Measurements from ENCODE around the gene USP5.
A peak's percentile ranks its signal among the peaks of the same experiment; 100 is the strongest.
"Not testable (repeated sequence)": the region's sequence is repeated elsewhere in the genome, so short reads cannot be mapped to it uniquely, and the experiment has no call there.

USP5 gene

DNA sequence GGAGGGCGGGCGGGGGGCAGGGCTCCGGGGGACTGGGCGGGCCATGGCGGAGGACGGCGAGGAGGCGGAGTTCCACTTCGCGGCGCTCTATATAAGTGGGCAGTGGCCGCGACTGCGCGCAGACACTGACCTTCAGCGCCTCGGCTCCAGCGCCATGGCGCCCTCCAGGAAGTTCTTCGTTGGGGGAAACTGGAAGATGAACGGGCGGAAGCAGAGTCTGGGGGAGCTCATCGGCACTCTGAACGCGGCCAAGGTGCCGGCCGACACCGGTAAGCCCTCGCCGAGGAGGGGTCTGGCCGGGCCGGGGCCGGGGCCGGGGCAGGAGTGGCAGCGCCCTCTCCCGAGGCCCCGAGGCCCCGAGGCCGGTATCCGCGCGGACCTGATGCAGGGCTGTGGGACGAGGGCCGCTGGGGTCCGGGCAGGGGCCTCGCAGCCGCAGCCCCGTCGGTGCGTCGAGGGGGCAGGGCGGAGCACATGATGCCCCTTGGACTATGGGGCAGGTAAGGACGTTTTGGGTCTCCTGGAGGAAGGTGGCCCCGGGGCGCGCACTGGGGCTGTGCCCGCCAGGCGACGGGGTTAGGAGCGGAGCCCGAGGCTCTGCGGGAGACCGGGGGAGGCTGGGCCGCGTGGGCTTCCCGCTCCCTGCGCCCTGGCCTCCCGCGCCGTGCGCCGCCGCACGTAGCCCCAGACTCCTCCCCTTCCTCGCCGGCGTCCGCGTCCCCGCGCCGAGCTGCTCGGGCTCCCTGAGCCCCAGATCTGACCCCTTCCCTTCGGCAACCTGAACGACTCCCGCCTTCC is 15.7 kb downstream of the USP5 start, which contains the start of gene TPI1:
Gene TPI1 (plus strand): TSS at position 119 of the 798 bp plus-strand sequence. CDS start 36 bp downstream, at position 155.
- peak; percentile 74 for DNase-seq

DNA sequence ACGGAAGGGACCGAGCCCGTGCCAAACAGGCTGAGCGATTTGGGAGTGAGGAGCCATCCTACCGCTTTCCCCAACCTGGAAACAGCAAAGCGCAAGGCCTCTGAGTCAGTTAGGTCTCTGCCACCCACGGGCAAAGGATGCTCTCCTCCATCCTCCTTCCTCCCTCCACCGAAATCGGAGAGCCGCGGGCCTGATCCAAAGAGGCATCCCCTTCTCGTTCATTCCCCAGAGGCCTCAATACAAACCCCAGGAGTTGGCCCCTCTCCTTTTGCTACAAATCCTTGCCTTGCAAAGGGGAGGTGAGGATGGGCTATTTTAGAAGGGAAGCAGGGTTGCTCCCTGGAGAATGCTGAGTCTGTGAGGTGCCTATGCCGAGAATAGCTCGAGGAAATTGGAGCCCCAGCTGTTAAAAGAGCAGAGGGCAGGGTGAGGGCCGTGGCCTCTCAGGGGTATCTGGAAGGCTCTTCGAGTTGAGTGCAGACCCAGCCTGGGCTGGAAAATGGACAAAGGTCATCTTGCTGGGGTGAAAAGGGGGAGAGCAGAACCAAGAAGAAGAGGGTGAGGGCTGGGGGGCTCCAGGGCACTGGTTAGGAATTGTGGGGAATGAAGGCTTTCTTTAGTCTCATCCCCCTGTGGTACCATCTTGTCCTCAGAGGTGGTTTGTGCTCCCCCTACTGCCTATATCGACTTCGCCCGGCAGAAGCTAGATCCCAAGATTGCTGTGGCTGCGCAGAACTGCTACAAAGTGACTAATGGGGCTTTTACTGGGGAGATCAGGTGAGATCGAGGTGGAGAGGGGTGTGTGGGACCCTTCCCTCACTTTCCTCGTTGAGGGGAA is 16.5 kb downstream of the USP5 start:
- no peak for DNase-seq

DNA sequence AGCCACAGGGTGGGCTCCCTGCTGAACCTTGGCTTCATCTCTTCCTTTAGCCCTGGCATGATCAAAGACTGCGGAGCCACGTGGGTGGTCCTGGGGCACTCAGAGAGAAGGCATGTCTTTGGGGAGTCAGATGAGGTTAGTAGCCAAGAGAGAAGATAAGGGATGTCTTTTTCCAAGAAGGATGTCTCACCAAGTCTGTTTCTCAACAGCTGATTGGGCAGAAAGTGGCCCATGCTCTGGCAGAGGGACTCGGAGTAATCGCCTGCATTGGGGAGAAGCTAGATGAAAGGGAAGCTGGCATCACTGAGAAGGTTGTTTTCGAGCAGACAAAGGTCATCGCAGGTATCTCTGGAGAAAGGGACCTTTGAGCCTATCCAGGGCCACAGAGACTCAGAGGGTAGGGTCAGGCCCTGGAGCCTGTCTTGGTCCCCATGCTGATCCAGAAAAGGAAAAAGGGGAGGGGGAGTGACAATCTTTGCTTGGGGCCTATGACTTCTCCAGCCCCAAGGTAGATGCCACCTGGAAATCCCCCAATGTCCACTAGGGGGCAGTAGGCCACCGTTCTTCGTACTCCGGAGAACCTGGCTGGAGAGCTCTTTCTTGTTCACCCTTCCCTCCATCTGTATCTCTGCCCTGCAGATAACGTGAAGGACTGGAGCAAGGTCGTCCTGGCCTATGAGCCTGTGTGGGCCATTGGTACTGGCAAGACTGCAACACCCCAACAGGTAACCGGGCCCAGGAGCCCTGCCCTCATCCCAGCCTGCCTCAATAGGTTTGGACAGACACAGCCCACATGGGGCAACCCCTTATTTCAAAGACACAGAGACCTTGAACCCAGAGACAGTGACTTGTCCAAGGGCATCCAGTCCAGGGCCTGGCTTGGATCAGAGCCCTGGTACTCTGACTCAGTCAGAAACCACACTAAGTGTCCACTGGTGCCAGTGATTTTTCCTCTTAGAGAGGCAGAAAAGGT is 17.4 kb downstream of the USP5 start:
- DNase-seq, result peak; percentile 84

DNA sequence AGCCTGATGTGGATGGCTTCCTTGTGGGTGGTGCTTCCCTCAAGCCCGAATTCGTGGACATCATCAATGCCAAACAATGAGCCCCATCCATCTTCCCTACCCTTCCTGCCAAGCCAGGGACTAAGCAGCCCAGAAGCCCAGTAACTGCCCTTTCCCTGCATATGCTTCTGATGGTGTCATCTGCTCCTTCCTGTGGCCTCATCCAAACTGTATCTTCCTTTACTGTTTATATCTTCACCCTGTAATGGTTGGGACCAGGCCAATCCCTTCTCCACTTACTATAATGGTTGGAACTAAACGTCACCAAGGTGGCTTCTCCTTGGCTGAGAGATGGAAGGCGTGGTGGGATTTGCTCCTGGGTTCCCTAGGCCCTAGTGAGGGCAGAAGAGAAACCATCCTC is 18.4 kb downstream of the USP5 start:
- DNase-seq, result not testable (repeated sequence)

DNA sequence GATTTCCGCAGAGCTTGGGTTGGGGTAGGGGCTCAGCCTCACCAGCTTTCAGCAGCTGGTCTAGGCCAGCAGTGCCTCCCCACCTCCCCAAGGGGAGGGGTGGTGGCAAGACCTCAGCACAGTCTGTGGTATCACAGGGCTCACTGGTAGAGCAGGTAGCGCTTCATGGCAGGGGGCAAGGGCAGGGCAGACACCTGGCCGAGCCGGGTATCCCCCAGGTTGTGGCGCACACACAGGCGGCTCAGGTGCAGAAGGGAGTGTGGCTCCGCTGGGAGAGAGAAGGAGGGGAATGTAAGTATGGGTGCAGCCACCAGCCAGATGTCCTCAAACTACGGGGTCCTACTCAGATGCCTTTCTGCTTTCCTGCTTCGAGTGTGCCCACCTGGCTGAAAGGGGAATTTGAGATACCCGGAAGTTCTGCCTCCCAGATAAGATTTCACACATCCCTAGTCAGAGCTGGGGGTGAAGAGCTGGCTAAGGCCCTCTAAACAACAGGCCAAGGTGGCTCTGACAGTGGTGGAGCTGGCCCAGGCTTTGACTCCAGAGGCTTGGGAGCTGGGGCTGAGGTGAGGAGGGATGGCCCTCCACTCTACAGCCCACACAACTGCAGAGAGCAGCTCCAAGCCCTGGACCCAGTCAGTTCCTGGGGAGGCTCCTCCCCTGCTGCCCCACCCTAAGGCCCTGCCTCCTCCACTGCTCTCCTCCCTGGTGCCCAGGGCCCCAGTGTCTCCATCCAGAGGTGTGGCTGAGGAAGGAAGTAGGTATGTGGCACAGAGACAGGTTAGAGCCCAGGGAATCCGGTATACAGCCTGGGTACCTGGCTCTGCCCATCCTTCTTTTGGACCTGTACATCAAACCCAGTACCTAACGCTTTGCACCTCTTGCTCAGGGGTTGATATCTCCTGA is 19.4 kb downstream of the USP5 start:
- DNase-seq, result no peak

DNA sequence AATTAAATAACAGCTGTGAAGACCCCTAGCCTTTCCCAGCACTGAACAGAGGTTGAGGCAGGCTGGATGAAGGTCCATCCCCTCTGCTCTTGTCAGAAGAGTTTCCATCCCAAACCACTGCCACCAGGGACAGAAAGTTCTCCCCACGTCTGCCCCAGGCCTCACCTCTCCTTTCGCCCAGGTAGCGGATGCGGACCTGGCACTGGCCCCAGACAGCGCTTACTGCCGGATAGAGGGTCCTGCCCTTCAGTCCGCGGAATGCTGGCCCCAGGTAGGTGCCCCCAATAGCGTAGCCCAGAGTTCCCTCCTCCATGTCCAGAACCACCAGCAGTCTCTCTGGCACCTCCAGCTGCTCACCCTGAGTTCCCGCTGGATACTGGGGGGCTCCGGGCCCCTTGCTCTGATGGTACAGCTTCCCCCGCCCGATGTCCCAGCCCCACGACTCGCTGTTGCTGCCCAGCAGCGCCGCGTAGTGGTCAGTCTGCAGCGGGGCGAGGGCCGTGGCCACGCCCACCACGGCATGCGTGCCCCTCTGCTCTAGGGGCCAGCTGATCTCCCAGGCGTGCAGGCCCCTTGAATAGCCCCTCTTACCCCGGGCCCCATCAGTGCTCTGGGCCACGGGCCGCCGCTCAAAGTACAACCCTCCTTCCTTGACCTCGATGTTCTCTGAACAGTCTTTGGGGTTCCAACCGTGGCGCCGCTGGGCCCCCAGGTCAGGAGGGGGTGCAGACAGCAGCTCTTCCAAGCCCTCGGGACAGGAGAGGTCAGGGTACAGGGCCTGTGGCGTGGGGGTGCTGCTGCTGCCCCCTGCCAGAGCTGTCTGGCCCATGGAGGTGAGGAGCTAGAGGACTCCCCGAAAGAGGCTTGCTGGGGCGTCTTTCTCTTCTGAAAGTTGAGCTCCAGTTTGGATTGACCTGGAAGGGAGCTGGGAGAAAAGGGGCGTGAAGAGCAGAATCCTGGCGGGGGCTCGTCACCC is 20.4 kb downstream of the USP5 start:
- DNase-seq, result peak; percentile 85

DNA sequence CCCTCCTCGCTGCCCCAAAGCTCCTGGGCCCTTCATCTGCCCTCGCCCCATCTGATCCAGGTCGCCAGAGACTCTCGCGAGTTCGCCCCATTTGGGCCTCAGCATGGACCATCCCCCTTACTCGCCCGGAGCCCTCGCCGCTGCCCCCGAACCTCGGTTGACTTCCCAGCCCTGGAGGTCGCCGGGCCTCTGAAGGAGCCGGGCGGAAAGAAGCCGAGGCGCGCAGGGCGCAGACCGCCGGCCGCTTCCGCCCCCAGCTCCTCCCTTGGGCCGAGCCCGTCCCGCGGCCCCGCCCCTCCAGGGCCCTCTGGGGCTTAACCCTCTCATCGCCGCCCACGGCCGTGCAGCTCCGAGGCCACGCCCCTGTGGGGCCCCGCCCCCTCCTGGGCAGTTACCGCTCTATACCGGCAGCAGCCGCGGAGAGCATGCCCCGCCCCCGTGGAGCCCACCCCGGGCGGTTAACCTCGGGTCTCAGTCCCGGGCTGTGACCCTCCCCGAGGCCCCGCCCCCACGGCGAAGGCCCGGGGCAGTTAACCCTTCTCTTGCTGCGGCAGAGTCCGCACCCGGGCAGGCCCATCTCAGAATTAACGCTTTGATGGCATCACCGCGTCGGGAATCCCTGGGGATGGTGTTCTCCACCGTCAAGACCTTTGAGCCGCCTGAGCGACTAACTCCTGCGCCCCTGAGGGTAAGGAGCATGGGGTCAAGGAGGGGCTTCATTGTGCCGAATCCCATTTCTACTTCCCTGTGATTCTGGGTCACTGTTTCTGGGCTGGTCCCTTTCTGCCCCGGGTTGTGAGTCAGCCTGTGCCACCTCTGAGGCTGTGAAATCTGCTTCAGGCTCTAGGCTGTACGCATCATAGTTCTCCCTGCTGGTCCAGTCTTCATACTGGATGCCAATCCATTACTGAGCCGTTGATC is 21.4 kb downstream of the USP5 start, which contains the start of gene SPSB2:
Gene SPSB2 (minus strand): TSS at position 210 of the 921 bp plus-strand sequence. CDS start 402 bp downstream, outside the sequence.
- DNase-seq, result peak; percentile 99

DNA sequence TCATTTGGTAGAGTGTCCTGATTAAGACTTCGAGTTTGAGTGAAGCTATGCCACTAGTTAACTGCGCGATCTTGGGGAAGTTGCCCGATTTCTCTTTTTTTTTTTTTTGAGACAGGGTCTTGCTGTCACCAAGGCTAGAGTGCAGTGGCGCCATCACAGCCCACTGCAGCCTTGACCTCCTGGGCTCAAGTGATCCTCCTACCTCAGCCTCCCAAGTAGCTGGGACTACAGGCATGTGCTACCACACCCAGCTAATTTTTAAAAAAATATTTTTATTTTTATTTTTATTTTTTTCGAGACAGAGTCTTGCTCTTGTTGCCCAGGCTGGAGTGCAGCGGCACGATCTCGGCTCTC is 22.0 kb downstream of the USP5 start:
- DNase-seq, result not testable (repeated sequence)

DNA sequence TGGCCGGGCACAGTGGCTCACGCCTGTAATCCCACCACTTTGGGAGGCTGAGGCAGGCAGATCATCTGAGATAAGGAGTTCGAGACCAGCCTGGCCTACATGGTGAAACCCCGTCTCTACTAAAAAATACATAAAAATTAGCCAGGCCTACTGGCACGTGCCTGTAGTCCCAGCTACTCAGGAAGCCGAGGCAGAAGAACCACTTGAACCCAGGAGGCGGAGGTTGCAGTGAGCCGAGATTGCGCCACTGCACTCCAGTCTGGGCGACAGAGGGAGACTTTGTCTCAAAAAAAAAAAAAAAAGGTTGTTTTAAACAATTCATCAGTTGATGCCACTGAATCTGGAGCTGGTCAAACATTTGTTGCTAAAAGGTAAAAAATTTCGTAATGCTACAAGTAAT is 27.9 kb downstream of the USP5 start:
- not testable (repeated sequence) for DNase-seq

DNA sequence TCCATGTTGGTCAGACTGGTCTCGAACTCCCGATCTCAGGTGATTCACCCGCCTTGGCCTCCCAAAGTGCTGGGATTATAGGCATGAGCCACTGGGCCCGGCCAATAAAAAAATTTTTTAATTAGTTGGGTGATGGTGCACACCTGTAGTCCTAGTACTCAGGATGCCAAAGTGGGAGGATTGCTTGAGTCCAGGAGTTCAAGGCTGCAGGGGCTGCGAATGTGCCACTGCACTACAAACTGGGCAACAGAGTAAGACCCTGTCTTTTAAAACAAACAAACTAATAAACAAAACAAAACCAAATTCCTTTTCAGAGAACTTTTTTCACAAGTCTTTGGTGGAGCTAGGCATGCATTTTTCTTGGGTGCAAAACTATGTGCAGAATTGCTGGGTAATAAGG is 31.3 kb downstream of the USP5 start:
- no peak for DNase-seq

DNA sequence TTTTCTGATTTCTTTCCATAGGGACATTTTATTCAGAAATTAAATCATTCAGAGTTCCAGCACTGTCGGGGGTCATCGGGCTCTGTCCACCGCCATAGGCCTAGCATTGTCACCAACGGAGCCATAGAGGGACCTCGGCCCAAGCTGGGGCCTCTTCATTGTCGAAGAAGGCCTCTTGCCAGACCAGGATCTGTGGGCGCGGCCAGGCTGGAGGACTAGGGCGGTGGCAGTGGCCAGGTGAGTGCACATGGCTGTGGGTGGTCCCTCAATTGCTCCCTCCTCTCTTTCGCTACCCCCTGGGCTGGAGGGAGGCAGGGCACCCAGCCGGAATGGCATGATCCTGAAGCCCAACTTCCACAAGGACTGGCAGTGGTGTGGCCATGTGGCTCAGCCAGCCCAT is 31.7 kb downstream of the USP5 start:
- no peak for DNase-seq

DNA sequence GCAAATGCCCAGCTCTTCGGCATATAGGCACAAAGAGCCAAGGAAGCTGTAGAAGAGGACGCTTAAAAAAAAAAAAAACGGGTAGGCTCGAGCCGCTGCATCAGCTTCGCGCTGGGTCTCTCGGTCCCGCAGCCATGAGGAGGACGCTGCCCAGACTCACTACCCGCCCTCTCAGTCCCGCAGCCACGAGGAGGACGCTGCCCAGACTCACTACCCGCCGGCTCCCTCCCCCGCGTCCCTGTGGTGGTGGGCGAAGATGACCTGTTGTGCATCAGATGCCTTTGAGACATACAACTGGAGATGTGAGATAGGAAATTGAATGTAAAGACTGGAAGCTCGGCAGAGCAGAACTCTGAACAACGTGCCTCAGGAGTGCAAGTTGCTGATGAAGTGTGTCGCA is 32.6 kb downstream of the USP5 start:
- DNase-seq, result no peak

DNA sequence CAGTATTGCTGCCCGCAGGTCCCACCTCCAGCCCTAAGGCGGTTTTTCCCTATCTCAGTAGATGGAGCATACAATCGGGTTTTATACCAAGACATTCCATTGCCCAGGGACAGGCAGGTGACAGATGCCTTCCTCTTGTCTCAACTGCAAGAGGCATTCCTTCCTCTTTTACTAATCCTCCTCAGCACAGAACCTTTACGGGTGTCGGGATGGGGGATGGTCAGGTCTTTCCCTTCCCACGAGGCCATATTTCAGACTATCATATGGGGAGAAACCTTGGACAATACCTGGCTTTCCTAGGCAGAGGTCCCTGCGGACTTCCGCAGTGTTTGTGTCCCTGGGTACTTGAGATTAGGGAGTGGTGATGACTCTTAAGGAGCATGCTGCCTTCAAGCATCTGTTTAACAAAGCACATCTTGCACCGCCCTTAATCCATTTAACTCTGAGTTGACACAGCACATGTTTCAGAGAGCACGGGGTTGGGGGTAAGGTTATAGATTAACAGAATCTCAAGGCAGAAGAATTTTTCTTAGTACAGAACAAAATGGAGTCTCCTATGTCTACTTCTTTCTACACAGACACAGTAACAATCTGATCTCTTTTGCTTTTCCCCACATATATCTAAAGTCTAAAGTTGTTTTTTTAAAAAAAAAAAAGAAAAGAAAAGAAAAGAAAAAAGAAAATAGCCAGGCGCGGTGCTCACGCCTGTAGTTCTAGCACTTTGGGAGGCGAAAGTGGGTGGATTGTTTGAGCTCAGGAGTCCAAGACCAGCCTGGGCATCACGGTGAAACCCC is 34.5 kb downstream of the USP5 start:
- not testable (repeated sequence) for DNase-seq

DNA sequence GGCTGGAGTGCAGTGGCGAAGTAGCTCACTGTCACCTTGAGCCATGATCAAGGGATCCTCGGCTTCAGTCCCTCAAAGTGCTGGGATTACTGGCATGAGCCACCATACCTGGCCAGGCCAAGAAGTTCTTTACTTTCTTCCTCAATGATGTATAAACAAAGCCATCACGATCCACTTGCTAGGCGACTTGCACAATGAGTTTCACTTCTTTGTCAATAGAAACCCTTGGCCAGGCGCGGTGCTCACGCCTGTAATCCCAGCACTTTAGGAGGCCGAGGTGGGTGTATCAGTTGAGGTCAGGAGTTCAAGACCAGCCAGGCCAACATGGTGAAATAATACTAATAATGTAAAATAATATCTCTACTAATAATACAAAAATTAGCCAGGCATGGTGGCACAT is 35.5 kb downstream of the USP5 start:
- DNase-seq, result no peak

DNA sequence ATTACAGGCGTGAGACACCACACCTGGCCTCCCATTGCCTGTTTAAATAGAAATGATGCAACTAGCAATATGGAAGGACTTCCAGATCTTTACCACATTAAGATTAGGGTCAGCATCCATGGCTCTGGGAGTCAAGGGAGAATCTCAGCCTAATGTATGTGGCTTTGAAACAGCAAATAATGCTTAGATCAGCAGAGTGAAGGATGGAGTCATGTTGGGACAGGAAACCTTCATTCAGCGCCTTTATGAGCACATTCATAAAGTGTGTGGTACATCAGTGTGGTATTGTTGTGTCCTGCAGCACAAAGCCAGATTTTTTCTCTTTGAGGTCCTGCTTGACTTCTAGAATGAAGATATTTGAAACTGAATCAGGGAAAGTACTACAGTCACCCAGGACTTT is 36.4 kb downstream of the USP5 start:
- no peak for DNase-seq

DNA sequence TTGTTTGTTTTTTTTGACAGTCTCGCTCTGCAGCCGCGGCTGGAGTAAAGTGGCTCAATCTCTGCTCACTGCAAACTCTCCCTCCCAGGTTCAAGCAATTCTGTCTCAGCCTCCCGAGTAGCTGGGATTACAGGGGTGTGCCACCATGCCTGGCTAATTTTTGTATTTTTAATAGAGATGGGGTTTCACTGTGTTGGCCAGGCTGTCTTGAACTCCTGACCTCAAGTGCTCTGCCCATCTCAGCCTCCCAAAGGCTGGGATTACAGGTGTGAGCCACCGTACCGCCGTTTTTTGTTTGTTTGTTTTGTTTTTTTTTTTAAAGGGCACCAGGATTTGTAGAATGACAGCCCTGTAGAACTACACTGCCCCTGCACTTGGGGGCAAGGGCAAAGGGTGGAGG is 36.8 kb downstream of the USP5 start:
- DNase-seq, result not testable (repeated sequence)

DNA sequence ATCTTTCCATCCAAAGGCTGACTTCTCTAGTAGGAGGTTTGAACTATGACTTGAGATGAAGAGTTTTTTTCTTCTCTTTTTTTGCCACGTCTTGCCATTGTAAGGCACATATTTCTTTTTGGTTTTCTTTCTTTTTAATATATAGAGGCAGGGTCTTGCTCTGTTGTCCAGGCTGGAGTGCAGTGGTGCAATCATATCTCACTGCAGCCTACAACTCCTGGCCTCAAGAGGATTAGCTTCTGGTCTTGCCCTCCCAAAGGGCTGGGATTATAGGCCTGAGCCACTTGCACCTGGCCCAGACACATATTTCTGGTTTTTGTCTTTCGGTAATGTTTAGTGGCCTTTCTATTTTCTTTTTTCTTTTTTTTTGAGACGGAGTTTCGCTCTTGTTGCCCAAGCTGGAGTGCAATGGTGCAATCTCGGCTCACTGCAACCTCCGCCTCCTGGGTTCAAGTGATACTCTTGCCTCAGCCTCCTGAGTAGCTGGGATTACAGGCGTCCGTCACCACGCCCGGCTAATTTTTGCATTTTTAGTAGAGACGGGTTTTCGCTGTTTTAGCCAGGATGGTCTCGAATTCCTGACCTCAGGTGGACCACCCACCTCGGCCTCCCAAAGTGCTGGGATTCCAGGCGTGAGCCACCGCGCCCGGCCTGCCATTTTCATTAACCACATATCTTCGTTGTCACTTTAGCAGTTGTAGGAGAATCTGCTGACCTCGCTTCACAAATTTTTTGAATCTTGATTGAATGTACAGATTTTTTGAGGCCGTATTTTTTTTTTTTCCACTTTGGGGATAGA is 38.0 kb downstream of the USP5 start:
- DNase-seq, result not testable (repeated sequence)
